HEK293T (cell line): Measurements from ENCODE around the gene MORF4L1.
"Not testable (repeated sequence)": the region's sequence is repeated elsewhere in the genome, so short reads cannot be mapped to it uniquely, and the experiment has no call there.

Experiments
- CTCF ChIA-PET: fragments of 350-600 bp; formaldehyde crosslinking; extraction: SDS; loops from one replicate; lab custom pipeline; 2021; ENCODE audit warnings: antibody characterized with exemption, inconsistent platforms; lab: Yijun Ruan, JAX
- POLR2A ChIA-PET: fragments of 350-600 bp; formaldehyde crosslinking; extraction: SDS; loops from one replicate; lab custom pipeline; 2020; ENCODE audit warnings: antibody characterized with exemption, inconsistent platforms; lab: Yijun Ruan, JAX
- DNase-seq: peaks from one replicate; pipeline ENCODE4 v3.0.0; 2012; ENCODE audit warnings: mixed read lengths; ENCODE audit errors: extremely low spot score
- ARNT ChIP-seq: fragments of 450-650 bp; IDR thresholded peaks from 2 replicates; pipeline ENCODE4 v1.6.1; 2017; ENCODE audit warnings: mild to moderate bottlenecking
- BHLHE40 ChIP-seq: fragments of 450-650 bp; IDR thresholded peaks from 2 replicates; pipeline ENCODE4 v1.6.1; 2016; ENCODE audit warnings: mild to moderate bottlenecking, moderate library complexity, borderline replicate concordance
- CTBP1 ChIP-seq: fragments of 450-650 bp; IDR thresholded peaks from 2 replicates; pipeline ENCODE4 v1.6.1; 2016; ENCODE audit warnings: borderline replicate concordance
- ELF4 ChIP-seq: fragments of 450-650 bp; IDR thresholded peaks from 2 replicates; pipeline ENCODE4 v1.6.1; 2017; ENCODE audit warnings: antibody characterized with exemption
- FOXA1 ChIP-seq: fragments of 450-650 bp; IDR thresholded peaks from 2 replicates; pipeline ENCODE4 v1.6.1; 2016; ENCODE audit warnings: mild to moderate bottlenecking
- FOXK2 ChIP-seq: fragments of 450-650 bp; IDR thresholded peaks from 2 replicates; pipeline ENCODE4 v1.6.1; 2016; ENCODE audit warnings: mild to moderate bottlenecking
- FOXM1 ChIP-seq: fragments of 450-650 bp; IDR thresholded peaks from 2 replicates; pipeline ENCODE4 v1.6.1; 2017; ENCODE audit warnings: mild to moderate bottlenecking, borderline replicate concordance
- HDGF ChIP-seq: fragments of 450-650 bp; IDR thresholded peaks from 2 replicates; pipeline ENCODE4 v1.6.1; 2017; ENCODE audit warnings: antibody characterized with exemption, borderline replicate concordance
- L3MBTL2 ChIP-seq: fragments of 450-650 bp; conservative IDR thresholded peaks from 2 replicates; pipeline ENCODE4 v1.6.1; 2016; ENCODE audit warnings: mild to moderate bottlenecking
- LEF1 ChIP-seq: fragments of 450-650 bp; IDR thresholded peaks from 2 replicates; pipeline ENCODE4 v1.6.1; 2017; ENCODE audit warnings: mild to moderate bottlenecking, borderline replicate concordance
- NFRKB ChIP-seq: fragments of 450-650 bp; IDR thresholded peaks from 2 replicates; pipeline ENCODE4 v1.6.1; 2016; ENCODE audit warnings: mild to moderate bottlenecking, moderate library complexity
- SP1 ChIP-seq: fragments of 450-650 bp; IDR thresholded peaks from 2 replicates; pipeline ENCODE4 v1.6.1; 2017
- SUZ12 ChIP-seq: fragments of 450-650 bp; IDR thresholded peaks from 2 replicates; pipeline ENCODE4 v1.6.1; 2016; ENCODE audit warnings: mild to moderate bottlenecking
- TARDBP ChIP-seq: fragments of 450-650 bp; IDR thresholded peaks from 2 replicates; pipeline ENCODE4 v1.6.1; 2016
- ZNF384 ChIP-seq: fragments of 450-650 bp; IDR thresholded peaks from 2 replicates; pipeline ENCODE4 v1.6.1; 2016
- TF ChIP-seq, protein P1 (sequence below): fragments of 450-650 bp; IDR thresholded peaks from 2 replicates; pipeline ENCODE4 v1.6.1; 2016

Gene MORF4L1

DNA sequence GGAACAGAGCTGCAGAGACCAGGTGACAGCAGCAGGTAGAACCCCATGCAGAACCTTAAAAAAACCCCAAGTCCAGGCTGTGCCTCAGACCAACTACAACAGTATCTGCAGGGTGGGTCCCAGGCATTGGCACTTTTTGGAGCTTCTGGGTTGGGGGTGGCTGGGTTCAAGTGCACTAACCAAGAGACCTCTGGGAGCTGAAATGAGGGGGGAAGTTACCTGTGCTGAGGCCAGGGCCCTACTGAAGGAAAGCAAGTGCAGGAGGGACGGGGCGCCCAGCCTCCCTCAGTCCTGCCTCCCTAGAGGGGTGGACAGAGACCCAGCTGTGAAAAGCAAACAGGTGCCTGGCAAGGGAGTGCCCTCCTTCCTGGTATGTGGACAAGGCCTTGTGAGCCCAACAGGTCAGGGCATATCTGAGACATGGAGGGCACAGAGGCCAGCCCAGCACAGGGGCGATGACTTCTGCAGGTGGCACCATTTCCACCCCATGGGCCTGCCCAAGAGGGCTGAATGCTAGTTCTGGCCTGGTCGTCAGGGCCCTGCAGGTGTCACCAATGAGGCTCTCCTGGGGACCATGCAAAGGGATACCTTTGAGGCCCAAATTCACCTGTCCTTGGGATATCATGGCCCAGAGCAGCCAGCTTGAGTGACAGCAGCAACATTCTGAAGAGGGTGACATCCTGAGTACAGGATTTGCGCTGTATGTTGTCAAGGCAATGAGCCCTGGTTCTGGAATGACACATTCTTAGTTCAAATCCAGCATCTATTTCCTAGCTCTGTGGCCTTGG lies 53.5 kb downstream of the MORF4L1 start:
- POLR2A ChIA-PET = no interaction called here
- TF ChIP-seq SUZ12 = no peak
- TF ChIP-seq TARDBP = no peak
- no peak for TF ChIP-seq FOXK2
- TF ChIP-seq CTBP1 = no peak
- TF ChIP-seq L3MBTL2 = no peak
- no peak for TF ChIP-seq HDGF
- TF ChIP-seq SP1 = no peak
- no peak for TF ChIP-seq ARNT
- TF ChIP-seq, protein P1, sequence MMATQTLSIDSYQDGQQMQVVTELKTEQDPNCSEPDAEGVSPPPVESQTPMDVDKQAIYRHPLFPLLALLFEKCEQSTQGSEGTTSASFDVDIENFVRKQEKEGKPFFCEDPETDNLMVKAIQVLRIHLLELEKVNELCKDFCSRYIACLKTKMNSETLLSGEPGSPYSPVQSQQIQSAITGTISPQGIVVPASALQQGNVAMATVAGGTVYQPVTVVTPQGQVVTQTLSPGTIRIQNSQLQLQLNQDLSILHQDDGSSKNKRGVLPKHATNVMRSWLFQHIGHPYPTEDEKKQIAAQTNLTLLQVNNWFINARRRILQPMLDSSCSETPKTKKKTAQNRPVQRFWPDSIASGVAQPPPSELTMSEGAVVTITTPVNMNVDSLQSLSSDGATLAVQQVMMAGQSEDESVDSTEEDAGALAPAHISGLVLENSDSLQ = no peak
- TF ChIP-seq LEF1 = no peak
- no peak for TF ChIP-seq BHLHE40
- TF ChIP-seq ZNF384 = no peak
- TF ChIP-seq ELF4 = no peak
- TF ChIP-seq FOXA1 = no peak
- no peak for TF ChIP-seq FOXM1
- no peak for TF ChIP-seq NFRKB
- CTCF ChIA-PET = interaction anchor here (0.6 to 1.0 kb wide), 2 partner anchors 53 to 1134 kb away, joined by 3 read pairs; no protein-coding TSS in a partner anchor

GRCh38 chr15:78927077-78927790 lies 54.5 kb downstream of the MORF4L1 start:
- POLR2A ChIA-PET = no interaction called here
- DNase-seq = no peak
- TF ChIP-seq LEF1 = no peak
- no peak for TF ChIP-seq FOXA1
- no peak for TF ChIP-seq TARDBP
- no peak for TF ChIP-seq FOXK2
- no peak for TF ChIP-seq NFRKB
- no peak for TF ChIP-seq ELF4
- TF ChIP-seq CTBP1 = no peak
- TF ChIP-seq FOXM1 = no peak
- TF ChIP-seq ZNF384 = no peak
- no peak for TF ChIP-seq SUZ12
- CTCF ChIA-PET = no interaction called here

More for the DNA sequence above, 53.5 kb downstream of the MORF4L1 start:
- DNase-seq = no peak

DNA sequence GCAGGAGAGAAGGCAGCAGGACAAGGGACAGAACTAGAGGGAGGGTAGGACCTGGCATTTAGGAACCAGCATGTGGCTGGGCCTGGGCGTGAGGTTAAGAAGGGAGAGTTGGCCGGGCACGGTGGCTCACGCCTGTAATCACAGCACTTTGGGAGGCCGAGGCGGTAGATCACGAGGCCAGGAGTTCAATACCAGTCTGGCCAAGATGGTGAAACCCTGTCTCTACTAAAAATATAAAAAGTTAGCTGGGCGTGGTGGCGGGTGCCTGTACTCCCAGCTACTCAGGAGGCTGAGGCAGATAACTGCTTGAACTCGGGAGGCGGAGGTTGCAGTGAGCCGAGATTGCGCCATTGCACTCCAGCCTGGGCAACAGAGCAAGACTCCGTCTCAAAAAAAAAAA lies 55.5 kb downstream of the MORF4L1 start:
- POLR2A ChIA-PET, DNase-seq, CTCF ChIA-PET: not testable (repeated sequence)

DNA sequence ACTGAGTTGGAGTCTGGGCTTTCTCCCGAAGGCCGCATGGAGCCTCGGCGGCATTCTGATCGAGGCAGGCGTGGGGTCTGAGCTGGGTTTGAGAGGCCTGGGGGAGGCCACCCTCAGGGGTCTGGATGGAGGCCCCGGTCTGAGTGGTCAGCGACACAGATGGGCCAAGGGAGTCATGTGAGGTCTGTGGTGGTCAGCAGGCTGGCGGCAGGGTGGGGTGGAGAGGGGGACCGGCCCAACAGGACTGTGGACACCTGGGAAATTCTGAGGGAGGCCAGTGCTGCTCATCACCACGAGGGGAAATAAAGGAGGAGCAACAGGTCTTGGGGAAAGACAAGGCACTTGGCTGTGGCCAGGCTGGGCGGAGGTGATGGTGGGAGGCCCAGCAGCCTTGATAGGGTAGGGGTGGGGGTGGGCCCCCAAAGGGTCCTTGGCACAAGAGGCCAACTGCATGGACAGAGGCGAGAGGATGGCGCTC lies 56.0 kb downstream of the MORF4L1 start:
- TF ChIP-seq ZNF384 = no peak
- TF ChIP-seq ELF4 = no peak
- no peak for TF ChIP-seq LEF1
- TF ChIP-seq, protein P1 = no peak
- no peak for TF ChIP-seq L3MBTL2
- TF ChIP-seq SUZ12 = no peak
- TF ChIP-seq CTBP1 = no peak
- no peak for TF ChIP-seq SP1
- TF ChIP-seq FOXK2 = no peak
- no peak for TF ChIP-seq ARNT
- no peak for TF ChIP-seq HDGF
- no peak for TF ChIP-seq TARDBP
- no peak for TF ChIP-seq FOXM1
- no peak for TF ChIP-seq FOXA1
- TF ChIP-seq NFRKB = no peak
- CTCF ChIA-PET = no interaction called here
- DNase-seq = no peak
- POLR2A ChIA-PET = no interaction called here

DNA sequence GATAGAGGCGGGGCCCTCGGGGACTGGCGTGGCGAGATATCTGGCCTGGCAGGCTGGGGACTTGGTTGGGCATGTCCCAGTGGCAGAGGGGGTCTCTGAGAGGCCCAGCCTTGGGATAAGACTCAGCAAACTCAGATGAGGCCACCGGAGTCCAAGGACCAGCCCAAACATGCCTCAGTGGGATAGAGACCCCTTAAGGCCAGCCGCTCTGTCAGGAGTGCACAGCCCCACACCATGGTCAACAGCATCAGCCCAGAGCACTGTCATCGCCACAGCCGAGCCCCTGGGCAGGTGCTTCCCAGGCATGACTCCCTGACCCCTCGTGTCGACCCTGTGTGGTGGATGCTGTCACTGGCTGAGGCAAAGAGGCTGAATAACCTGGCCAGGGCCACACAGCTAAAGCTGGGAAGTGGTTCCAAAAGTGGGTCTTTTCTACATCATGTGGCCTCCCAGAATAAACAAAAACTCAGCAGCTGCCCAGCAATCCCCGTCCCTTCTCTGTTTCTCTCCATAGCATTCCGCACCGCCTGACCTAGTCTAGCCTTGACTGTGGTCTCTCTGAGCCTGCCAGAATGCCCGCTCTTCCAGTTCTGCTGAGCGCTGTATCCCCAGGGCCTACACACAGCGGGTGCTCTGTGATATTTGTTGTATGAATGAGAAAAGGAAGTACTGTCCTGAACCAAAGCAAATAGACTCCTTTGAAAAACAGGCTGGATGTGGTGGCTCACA lies 57.0 kb downstream of the MORF4L1 start:
- TF ChIP-seq ZNF384 = no peak
- TF ChIP-seq FOXA1 = no peak
- TF ChIP-seq LEF1 = no peak
- TF ChIP-seq BHLHE40 = no peak
- TF ChIP-seq SP1 = no peak
- no peak for TF ChIP-seq L3MBTL2
- no peak for TF ChIP-seq FOXK2
- TF ChIP-seq ARNT = no peak
- no peak for TF ChIP-seq CTBP1
- no peak for TF ChIP-seq FOXM1
- TF ChIP-seq, protein P1 = no peak
- no peak for TF ChIP-seq HDGF
- TF ChIP-seq TARDBP = no peak
- DNase-seq = no peak
- ChIA-PET CTCF (no interaction called here), POLR2A (no interaction called here)
